ENCODE data around the gene MBD3L3. TPM values are rescaled to one million over a fixed set of nuclear protein-coding genes. Genes with fewer than 3 reads are reported as not detected.

The MBD3L3 gene
- total RNA-seq, 1 donor from 2014 or later, result not detected

DNA sequence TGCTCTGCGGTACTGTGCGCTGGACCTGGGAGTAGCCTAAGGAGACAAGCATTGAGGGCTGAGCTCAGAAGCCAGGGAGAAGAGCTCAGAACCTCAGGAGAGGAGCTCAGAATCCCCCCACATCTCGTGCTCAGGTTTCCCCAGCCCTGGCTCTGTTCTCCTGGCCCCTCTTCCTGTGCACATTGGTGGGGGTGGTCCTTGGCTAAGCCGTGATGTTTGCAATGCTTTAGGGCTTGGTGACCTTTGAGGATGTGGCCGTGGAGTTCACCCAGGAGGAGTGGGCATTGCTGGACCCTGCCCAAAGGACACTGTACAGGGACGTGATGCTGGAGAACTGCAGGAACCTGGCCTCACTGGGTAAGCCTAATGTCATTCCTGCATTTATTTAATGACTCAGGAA lies 17.7 kb upstream of the MBD3L3 start:
- Histone ChIP-seq H3K36me3 (peaks cover 35 to 100% of the 10 kb centered on the region in 2 donors), H3K4me1 (no peaks in the 10 kb centered on the region), H3K27ac (no peak overlapping the region), H3K27me3 (no peaks in the 10 kb centered on the region), H3K4me3 (no peak overlapping the region), H3K9me3 (peaks cover 52% of the 10 kb centered on the region)
- TF ChIP-seq, protein P1, sequence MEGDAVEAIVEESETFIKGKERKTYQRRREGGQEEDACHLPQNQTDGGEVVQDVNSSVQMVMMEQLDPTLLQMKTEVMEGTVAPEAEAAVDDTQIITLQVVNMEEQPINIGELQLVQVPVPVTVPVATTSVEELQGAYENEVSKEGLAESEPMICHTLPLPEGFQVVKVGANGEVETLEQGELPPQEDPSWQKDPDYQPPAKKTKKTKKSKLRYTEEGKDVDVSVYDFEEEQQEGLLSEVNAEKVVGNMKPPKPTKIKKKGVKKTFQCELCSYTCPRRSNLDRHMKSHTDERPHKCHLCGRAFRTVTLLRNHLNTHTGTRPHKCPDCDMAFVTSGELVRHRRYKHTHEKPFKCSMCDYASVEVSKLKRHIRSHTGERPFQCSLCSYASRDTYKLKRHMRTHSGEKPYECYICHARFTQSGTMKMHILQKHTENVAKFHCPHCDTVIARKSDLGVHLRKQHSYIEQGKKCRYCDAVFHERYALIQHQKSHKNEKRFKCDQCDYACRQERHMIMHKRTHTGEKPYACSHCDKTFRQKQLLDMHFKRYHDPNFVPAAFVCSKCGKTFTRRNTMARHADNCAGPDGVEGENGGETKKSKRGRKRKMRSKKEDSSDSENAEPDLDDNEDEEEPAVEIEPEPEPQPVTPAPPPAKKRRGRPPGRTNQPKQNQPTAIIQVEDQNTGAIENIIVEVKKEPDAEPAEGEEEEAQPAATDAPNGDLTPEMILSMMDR (IDR thresholded peaks at IDR 0.05), result no peak
- TF ChIP-seq POLR2A (IDR thresholded peaks at IDR 0.05) (no peak), POLR2AphosphoS5 (IDR thresholded peaks at IDR 0.05; ENCODE audit: insufficient read depth in 1 of 2, low read depth in 1 of 2) (no peak)
- intact Hi-C loops (cut with DNase I), result no loop called here
- DNase-seq (ENCODE audit: extremely low spot score in 2 of 2), result peak in 1 of 2 donors; percentile 67

DNA sequence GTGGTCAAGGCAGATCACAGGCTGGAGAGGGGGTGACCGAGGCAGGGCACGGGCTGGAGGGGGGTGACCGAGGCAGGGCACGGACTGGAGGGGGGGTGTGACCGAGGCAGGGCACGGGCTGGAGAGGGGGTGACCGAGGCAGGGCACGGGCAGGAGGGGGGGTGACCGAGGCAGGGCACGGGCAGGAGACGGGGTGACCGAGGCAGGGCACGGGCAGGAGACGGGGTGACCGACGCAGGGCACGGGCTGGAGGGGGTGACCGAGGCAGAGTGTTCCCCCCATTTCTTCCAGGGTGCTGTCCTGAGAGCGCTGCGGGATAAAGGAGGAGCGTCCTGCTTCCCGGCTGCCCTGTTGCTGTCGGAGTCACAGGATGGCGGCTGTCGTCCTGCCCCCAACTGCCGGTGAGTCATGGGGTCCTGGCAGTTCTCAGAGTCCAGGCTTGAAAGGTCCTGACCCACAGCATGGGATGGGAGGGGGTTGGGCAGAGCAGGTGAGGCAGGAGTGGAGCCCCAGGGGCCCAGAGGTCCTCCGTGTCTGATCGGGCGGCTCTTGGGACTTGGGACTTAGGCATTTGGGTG lies 16.3 kb upstream of the MBD3L3 start:
- Histone ChIP-seq H3K4me3 (no peak overlapping the region), H3K27me3 (no peaks in the 10 kb centered on the region), H3K27ac (no peak overlapping the region), H3K36me3 (peaks cover 23 to 93% of the 10 kb centered on the region in 2 donors), H3K9me3 (peaks cover 38% of the 10 kb centered on the region), H3K4me1 (peaks cover 10% of the 10 kb centered on the region)
- DNase-seq (ENCODE audit: extremely low spot score in 2 of 2), result peak in 1 of 2 donors; percentile 94
- TF ChIP-seq POLR2AphosphoS5 (IDR thresholded peaks at IDR 0.05; ENCODE audit: insufficient read depth in 1 of 2, low read depth in 1 of 2) (no peak), POLR2A (IDR thresholded peaks at IDR 0.05) (no peak)
- TF ChIP-seq, protein P1 (IDR thresholded peaks at IDR 0.05), result no peak
- intact Hi-C loops (cut with DNase I), result no loop called here

GRCh38 chr19:7072541-7072940 lies 14.1 kb upstream of the MBD3L3 start:
- TF ChIP-seq POLR2A (IDR thresholded peaks at IDR 0.05), result no peak
- TF ChIP-seq, protein P1 (IDR thresholded peaks at IDR 0.05), result no peak
- TF ChIP-seq POLR2AphosphoS5 (IDR thresholded peaks at IDR 0.05; ENCODE audit: insufficient read depth in 1 of 2, low read depth in 1 of 2), result no peak
- H3K36me3 ChIP-seq, result peaks cover 13 to 70% of the 10 kb centered on the region in 2 donors

DNA sequence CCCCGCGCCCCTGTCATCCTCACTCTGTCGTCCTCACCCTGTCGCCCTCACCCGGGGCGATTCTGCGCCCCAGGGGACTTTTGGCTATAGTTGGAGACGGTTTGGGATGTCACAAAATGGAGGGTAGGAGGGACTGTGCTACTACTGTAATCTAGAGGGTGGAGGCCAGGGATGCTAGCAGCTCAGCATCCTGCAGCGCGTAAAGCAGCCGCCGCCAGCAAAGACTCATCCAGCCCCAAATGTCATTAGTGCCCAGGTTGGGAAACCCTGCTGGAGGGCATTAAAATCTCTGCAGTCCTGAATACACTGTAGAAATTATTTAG lies 11.4 kb upstream of the MBD3L3 start:
- no peak for DNase-seq (ENCODE audit: extremely low spot score in 2 of 2)
- TF ChIP-seq POLR2AphosphoS5 (IDR thresholded peaks at IDR 0.05; ENCODE audit: insufficient read depth in 1 of 2, low read depth in 1 of 2), result no peak
- no peak for TF ChIP-seq POLR2A (IDR thresholded peaks at IDR 0.05)
- TF ChIP-seq, protein P1 (IDR thresholded peaks at IDR 0.05), result no peak
- Histone ChIP-seq H3K4me1 (peaks cover 10% of the 10 kb centered on the region), H3K27ac (peak overlapping the region; percentile 55), H3K9me3 (no peaks in the 10 kb centered on the region), H3K36me3 (peaks cover 6 to 43% of the 10 kb centered on the region in 2 donors), H3K27me3 (no peaks in the 10 kb centered on the region), H3K4me3 (peak overlapping the region; percentile 85 to 94)
- intact Hi-C loops (cut with DNase I), result no loop called here

More at GRCh38 chr19:7072541-7072940, 14.1 kb upstream of the MBD3L3 start:
- peak in 1 of 2 donors; percentile 61 for DNase-seq (ENCODE audit: extremely low spot score in 2 of 2)
- H3K27me3 ChIP-seq, result no peaks in the 10 kb centered on the region
- intact Hi-C loops (cut with DNase I), result no loop called here
- no peak overlapping the region for H3K27ac ChIP-seq
- H3K9me3 ChIP-seq, result peaks cover 16% of the 10 kb centered on the region
- H3K4me3 ChIP-seq, result no peak overlapping the region
- H3K4me1 ChIP-seq, result peaks cover 10% of the 10 kb centered on the region

Measured in vagina (tissue), 2 donors.